GM21528 (cell line): ENCODE measurements around the gene GMDS.
A peak's percentile ranks its signal among the peaks of the same experiment; 100 is the strongest.

Source experiments
- ATAC-seq: cut with Tn5 transposase; IDR thresholded peaks from one replicate; pipeline ENCODE4 v1.9.1; 2021; ENCODE audit warnings: mild to moderate bottlenecking, moderate library complexity; ENCODE audit not compliant: unreplicated experiment, low FRiP score

Gene GMDS

DNA sequence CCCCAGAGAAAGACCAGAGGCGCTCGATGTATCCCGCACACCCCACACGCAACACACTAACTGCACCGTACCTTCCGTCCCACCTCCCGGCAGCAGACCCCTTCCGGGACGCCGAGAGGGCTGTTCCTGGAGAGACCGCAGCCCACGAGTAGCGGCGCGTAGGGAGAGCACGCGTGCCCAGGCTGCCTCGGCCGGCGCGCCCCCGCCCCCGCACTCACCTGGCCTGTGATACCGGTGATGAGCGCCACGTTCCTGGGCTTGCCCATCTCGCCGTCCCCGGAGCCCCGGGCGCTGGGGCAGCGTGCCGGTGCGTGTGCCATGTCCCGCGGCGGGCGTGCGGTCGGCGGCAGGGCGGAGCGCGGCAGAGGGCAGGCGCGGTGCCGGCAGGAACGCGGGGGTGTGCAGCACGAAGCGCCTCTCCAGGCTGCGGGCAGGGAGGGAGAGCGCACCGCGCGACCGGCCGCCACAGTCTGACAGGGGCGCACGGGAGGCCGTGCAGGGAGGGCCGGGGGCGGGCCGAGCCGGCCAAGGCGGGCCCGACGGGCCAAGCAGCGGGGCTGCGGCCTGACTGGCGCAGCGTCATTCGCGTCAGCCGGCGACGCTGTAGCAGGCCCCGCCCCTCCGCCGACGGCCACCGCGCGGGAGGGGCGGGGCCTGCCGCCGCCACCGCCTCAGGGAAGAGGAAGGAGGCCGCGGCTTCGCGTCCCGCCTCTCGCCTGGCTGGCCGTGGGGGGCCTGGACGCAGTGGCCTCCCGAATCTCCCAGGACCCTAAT, at the start of gene GMDS:
Gene GMDS (minus strand): TSS at position 503 of the 774 bp plus-strand sequence.
- peak; percentile 91 for ATAC-seq

DNA sequence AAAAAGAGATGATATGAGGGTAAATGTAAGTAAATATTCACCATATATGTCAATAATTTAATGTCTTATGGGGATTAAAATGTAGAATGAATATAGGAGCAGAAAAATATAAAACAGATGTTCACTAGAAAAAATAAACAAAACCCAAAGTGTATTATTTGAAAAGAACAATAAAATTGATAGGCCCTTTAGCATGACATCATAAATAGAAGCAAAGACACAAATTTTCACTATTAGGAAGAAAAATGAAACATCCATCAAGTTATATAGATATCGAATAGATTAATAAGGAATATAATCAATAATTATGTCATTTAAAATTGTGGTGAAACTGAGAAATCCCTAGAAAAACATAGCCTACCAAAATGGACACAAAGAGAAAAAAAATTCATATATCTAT, 40.1 kb upstream of the GMDS start:
- ATAC-seq: no peak

DNA sequence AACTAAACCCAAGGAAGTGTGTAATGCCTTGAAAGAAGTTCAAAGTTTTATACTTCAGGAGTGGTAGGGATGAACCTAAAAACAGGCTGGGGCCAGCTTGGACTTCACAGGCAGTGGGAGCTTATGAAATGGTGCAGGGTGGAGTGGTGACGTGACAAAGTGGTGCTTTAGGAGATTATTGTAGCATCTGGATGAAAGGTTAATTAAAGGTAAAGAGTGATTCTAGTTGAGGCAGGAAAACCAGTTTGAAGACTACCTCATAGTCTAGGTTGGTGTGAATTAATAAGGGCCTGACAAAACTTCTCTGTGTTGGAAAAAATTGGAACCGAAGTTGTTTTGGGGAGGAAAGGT, 30.5 kb upstream of the GMDS start:
- ATAC-seq: no peak

DNA sequence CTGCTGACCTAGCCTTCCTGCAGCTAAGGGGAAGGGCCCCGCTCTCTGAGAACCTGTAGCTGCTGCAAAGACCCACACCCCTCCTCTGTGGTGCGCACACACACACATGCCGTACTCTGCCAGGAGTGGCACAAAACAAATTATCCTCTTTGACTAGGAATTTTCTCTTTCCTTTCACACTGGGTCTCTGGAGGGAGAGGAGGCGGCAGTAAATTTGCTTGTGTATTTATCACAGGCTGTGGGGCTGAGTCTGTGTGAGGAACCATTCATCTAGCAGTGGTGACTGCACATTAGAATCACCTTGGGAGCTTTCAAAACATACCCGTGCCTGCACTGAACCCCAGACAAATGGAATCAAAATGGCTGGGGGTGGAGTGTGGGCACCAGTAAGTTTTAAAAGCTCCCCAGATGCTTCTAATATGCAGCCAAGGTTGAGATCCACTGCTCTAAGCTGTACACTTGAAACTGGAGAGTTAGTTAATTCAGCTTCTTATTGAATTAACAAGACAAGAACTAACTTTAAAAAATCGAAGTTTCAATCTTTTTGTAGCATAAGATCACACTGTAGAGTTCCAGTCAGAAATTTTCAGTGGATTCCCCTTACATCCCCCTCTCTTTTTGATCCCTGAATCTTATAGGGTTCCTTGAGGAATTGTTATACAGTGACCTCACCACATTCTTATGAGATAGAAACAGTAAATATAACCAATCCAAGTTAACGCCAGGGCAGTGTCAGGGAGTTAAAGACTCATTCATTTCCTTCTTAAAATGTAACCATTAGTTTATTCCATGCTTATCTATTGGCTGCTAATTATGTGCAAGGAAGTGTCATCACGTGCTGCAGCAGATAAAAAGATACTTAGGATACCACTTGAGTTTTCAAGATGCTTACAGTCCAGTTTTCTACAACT, 29.8 kb upstream of the GMDS start:
- ATAC-seq: no peak

DNA sequence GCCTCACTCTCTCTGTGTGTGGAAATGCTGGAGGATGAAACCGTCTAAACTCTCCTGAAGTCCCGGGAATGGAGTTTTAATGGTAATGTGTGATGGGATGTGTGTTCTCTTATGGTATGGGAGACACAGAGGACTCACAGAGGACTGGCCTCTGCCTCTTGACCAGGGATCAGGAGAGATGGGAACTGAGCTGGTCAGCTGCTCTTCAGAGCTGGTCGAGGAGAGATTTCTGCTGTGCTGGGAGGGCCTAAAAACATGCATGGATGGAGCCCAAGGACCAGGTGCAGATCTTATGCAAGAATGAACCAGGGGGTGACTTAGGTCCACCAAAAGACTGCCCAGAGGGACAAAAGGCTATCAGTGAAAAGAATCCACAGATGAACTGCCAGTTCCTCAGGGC, 27.3 kb upstream of the GMDS start:
- no peak for ATAC-seq

DNA sequence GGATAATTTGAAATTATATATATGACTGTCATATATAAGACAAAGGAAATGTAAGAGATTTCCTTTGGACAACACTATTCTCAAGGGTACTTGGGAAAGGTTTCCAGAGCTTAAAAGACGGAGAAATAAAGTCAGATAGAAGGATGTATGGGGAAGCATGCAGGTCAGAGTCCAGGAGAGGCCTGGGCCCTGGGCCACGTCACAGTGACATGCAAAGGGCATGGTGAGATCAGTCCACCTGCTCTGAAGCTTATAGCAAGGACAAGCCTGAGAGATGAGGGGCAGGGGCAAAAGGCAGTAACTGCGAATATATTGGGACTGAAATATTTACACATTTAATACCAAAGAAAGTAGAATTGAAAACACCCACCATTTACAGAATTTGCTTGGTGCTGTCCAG, 24.6 kb upstream of the GMDS start:
- no peak for ATAC-seq

DNA sequence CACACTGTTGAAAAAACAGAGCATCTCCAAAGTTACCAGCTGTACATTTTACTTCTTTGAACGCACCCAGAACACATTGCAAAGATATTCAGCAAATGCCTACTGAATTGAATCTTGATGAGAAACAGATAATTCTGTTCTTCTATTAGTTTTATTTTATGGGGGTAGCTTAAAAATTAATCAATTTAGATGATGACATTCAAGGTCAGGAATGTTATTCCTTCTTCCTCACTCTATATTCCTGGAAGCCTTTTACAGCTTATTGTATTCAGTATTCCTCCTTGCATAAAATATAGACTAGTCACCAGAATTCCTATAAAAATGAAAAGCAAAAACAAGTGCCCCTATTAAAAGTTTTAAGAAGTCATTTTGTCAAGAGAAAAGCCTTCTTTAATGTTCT, 21.4 kb upstream of the GMDS start:
- ATAC-seq: no peak

DNA sequence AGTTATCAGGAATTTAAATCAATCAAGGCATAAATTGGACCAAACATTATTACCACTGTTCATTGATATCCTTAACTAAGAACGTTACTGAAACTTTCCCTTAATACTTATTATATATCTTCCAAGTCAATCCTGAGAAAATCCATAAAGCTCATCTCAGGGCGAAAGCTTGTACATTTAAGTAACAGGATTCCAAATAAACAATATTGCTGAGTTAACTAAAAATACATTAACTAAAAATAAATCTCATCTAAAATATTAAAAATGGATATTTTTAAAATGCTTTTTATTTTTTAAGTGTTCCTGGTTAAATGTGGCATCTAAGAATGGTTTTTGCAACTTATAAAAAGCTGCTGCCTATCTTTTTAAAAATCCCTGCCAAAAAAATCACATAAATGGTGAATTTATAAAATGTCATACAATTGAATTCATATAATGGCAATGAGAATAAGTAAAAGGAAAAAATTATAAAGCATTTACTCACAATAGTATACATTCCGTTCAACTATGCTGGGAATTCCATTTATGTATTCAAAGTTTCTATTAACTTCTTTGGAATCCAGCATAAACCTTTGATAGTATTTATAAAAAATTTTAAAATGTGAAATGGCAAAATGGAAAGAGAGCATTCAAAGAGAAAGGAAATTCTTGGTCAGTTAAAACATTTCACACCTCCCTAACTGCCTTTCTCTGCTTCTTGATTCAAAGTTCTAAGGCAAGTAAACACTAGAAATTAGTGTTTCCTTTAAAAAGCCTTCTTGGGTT, 20.8 kb upstream of the GMDS start:
- no peak for ATAC-seq

DNA sequence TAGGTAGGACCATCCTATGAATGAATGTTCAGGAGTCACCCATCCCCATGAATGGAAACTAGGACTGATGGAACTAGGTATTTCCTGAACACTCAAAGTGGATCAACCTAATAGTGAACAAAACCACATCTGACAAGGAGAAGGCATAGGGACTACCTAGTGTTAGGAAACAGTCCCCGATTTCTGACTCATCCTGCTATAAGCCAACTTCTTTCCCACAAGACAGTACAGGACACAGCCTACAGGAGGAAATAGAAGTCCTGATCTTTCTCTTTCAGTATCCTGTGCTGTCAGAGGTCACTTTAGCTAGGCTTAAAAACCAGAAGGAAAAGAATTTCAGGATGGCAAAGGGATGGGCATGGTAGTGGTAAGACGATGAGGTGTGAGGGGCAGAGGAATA, 19.5 kb upstream of the GMDS start:
- no peak for ATAC-seq

DNA sequence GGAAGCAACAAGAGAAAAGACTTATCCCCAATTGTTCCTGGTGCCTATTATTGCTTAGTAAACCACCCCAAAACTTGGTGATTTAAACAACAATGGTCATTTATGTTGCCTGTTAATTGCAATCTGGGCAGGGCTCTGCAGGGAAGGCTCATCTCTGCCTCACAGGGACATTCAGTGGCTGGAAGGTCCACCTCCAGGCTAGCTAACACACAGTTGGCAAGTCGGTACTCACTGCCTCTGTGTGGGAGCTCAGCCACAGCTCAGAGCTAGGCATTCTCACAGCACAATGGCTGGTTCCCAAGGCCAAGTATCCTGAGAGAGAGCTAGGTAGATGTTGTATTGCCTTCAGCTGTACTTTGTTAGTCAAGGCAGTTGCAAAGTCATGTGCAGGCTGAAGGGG, 18.5 kb upstream of the GMDS start:
- no peak for ATAC-seq

DNA sequence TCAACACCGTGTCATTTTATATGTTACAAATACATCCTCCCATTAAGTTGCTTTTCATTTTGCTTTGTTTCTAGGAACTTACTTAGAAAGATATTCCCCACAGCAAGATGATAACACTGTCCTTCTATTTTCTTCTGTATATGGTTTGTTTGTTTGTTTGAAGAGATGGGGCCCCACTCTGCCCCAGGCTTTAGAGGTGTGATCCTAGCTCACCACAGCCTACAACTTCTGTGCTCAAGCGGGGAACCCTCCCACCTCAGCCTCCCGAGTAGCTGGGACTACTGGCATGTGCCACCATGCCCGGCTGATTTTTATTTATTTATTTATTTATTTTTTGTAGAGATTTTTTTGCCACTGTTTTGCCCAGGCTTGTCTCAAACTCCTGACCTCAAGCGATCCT, 14.2 kb upstream of the GMDS start:
- no peak for ATAC-seq

DNA sequence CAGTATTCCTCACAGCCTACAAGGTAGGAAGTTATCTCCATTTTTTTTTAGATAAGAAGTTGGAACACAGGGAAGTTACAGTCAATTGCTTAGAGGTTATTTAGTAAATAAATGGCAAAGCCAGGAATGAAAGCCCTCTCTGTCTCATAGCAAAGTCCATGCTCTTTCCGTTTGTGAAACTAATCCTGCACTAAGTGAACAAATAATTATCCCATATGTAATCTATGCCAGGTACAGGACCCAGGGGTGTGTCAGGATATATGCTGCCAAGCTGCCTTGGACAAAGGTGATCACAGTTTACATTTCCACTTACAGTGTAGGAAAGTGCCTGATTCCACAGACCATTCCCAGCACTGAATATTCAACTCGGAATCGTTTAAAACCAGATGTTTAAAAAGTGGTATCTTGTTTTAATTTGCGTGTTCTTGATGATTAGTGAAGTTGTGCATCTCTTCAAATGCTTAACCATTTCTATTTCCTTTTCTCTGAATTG, 13.6 kb upstream of the GMDS start:
- no peak for ATAC-seq

DNA sequence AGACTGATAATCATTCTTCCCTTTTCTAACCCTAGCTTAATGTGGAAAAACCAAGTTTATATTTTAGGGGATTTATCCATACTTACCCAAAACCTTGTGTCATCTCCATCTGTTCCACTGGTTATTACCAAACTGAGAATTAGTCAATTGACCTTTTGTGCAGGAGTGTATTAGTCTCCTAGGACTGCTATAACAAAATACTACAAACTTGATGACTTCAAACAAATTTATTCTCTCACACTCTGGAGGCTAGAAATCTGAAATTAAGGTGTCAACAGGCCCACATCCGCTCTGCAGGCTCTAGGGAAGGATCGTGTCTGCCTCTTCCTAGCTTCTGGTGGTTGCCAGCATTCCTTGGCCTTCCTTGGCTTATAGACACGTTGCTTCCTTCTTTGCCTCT, 12.7 kb upstream of the GMDS start:
- no peak for ATAC-seq

DNA sequence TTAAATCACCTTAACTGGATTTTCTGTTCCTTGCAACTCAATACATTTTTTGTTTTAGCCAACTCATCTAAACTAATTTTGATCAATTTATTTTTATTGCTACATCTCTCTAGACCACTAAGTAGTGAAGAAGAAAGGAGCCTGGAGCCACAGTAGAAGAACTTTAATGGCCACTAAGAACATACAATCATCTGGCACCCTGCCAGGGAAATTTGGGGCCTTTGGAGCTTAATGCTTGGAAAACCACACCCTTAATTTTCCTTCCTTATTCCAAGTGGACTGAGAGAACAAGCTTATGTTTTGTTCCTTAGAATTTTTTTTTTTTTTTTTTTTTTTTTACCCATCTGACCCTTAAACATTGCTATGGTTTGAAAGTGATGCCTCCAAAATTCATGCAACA, 12.0 kb upstream of the GMDS start:
- no peak for ATAC-seq

DNA sequence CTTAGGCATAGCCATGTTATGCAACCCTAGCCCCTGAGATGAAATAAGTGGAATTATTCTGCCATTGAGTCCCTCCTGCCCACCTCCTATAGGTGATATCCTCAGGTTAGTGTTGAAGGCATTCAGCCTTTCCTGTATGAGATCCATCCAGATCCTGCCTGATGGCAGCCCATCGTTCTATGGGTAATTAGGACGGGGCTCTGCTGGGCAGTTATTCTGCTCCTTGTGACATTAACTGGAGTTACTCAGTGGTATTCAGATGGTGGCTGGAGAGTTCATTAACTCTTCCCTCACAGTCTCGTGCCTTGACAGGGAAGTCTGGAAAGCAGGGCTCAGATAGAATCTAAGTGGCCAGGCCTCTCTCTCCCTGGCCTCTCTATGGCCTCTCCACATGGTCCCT, 9.3 kb upstream of the GMDS start:
- no peak for ATAC-seq

DNA sequence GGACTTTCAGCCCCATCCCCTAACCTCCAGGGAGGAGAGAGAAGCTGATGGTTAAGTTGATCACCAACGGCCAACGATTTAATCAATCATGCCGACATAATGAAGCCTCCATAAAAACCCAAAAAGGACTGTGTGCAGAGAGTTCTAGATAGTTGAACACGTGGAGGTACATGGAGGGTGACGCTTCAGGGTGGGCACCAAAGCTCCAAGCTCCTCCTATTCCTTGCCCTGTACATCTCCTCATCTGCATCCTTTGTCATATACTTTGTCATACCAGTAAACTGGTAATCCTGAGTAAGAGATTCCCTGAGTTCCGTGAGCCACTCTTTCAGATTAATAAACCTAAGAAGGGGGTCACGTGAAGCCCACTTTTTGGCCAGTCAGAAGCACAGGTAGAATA, 3.7 kb upstream of the GMDS start:
- ATAC-seq: no peak

DNA sequence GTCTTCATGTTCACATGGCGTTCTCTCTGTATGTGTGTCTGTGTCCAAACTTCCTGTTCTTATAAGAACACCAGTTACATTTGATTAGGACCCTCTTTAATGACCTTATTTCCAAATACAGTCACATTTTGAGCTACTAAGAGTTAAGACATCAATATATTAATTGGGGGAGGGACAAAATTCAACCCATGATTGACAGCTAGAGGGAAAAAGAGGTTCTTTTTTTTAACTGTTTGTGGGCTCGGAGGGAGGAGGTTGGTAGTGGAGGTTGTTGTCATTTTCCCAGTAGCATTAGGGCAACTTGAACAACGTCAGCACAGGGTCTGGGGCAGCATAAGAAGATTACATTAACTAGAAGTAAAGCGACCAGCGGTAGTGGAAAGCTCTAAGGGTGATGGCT, 2.3 kb upstream of the GMDS start:
- no peak for ATAC-seq

DNA sequence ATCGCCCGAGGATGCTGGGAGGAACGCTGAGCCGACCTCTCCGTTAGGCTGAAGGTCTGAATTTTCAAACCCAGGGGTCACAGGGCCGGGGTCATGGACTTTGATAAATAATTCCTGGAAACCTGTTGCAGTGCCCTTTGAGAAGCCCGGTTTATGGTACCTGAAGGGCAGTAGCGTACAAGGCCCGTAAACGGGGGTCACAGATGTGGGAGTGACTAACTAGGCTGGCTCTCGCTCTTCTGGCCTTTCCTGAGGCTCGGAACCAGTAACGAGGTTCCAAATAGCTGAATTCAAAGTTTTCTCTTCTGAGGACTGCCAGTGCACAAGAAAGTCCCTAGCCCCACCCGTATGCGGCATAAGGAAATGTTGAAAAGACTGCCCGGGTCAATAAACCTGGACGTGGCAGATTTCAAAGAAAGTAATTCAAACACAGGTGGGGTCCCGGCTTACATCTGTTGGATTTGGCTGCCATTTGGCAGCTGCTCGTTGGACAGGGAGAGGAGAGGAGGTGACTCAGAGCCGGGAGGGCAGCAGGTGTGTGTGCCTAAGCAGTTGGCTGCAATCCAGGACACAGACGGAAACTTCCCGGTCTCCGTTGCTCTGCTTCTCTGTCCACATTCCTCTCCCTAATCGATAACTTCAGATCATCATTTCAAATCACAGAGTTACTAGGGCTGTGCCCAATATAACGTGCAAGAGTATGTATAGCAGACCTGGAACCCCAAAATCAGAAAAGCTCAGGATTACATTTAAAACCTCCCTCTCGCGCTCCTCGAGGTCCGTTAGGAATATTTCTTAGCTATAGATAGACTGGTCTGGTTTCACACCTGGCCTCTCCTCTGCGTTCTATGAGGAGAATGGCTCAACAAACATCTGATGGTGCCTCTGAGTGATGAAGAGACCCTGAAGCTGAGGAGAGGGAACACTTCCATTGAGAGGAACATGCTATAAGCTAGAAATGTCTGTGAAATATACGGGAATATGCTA, 765 bp upstream of the GMDS start:
- peak; percentile 28 for ATAC-seq

DNA sequence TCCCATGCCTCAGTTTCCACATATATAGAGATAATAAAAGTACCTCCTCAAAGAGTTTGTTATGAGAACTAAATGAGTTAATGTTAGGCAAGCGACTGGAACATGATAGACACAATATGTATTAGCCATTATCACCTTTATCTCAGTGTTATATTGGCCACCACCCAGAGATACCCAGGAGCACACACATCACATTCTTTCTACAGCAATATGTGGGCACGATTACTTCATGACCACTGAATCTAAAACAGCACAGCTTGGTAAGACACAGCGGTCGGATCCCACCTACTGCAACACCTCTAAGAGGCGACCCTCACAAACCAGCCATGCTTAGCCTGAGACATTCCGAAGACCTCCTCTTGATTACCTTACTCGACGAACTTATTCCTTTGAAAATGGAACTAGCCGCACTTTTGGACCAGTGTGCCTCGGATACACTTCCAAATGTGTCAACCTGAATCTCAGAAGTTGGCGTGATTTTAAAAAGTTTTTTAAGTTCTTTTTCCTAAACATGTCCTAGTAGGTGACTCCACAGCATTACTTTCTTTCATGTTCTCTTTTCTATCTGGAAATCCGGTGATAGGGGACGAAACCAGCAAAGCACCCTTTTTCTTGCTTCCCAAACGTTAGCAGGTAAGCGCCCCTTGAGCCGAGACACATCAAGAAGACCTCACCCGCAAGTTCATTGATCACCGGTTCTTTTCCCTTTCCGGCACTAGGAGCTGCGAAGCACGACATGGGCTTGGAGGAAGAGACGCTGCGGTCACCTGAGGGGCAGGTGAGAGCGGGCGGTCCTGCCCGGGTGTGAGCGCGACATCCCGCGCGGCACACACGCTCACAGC, 923 bp downstream of the GMDS start:
- ATAC-seq: peak; percentile 24
